Trophoblast cell (in vitro differentiated cells and primary cell): Measurements from ENCODE around the gene XYLT1.

Experiments
- DNase-seq, 2 donors: peaks; one replicate each; pipeline ENCODE4 v3.0.0-alpha.2; 2016
- H2AFZ ChIP-seq: 2 replicates; pipeline ENCODE4 v1.6.1; 2013; ENCODE audit warnings: low read length, moderate library complexity, mild to moderate bottlenecking; ENCODE audit not compliant: insufficient read depth, poor library complexity
- H2AK5ac ChIP-seq: 2 replicates; pipeline ENCODE4 v1.6.1; 2013; ENCODE audit warnings: mild to moderate bottlenecking, low read length
- H2BK120ac ChIP-seq: 2 replicates; pipeline ENCODE4 v1.6.1; 2013; ENCODE audit warnings: low read length, mild to moderate bottlenecking, moderate library complexity; ENCODE audit not compliant: insufficient read depth, poor library complexity
- H2BK12ac ChIP-seq: 2 replicates; pipeline ENCODE4 v1.6.1; 2013; ENCODE audit warnings: mild to moderate bottlenecking, low read length, moderate library complexity
- H2BK5ac ChIP-seq: 2 replicates; pipeline ENCODE4 v1.6.1; 2013; ENCODE audit warnings: low read length, low read depth, moderate library complexity, mild to moderate bottlenecking; ENCODE audit not compliant: poor library complexity
- H3K14ac ChIP-seq: 2 replicates; pipeline ENCODE4 v1.6.1; 2013; ENCODE audit warnings: mild to moderate bottlenecking, low read length
- H3K18ac ChIP-seq: 2 replicates; pipeline ENCODE4 v1.6.1; 2013; ENCODE audit warnings: mild to moderate bottlenecking, low read length
- H3K23ac ChIP-seq: 2 replicates; pipeline ENCODE4 v1.6.1; 2013; ENCODE audit warnings: low read length
- H3K27ac ChIP-seq: 2 replicates; pipeline ENCODE4 v1.5.1; 2013; ENCODE audit warnings: low read depth, mild to moderate bottlenecking, inconsistent platforms, low read length, moderate library complexity
- H3K27me3 ChIP-seq: 2 replicates; pipeline ENCODE4 v1.6.1; 2013; ENCODE audit warnings: inconsistent platforms, mild to moderate bottlenecking, low read length, moderate library complexity; ENCODE audit not compliant: insufficient read depth
- H3K36me3 ChIP-seq, 2 experiments: 1 replicate in 1 of 2; 2 replicates in 1 of 2; pipeline ENCODE4 v1.6.1; 2013; ENCODE audit warnings: low read length in 2 of 2, mild to moderate bottlenecking in 2 of 2, moderate library complexity in 1 of 2; ENCODE audit not compliant: insufficient read depth in 2 of 2, control insufficient read depth in 1 of 2
- H3K4ac ChIP-seq: 2 replicates; pipeline ENCODE4 v1.6.1; 2013; ENCODE audit warnings: low read depth, mild to moderate bottlenecking, low read length, moderate library complexity
- H3K4me1 ChIP-seq, 2 experiments: 1 replicate in 1 of 2; 2 replicates in 1 of 2; pipeline ENCODE4 v1.6.1; 2013; ENCODE audit warnings: low read length in 2 of 2, mild to moderate bottlenecking in 2 of 2, moderate library complexity in 1 of 2; ENCODE audit not compliant: insufficient read depth in 2 of 2, control insufficient read depth in 1 of 2
- H3K4me2 ChIP-seq: 2 replicates; pipeline ENCODE4 v1.6.1; 2013; ENCODE audit warnings: inconsistent platforms, mild to moderate bottlenecking, low read length, moderate library complexity
- H3K4me3 ChIP-seq: 2 replicates; pipeline ENCODE4 v1.5.1; 2013; ENCODE audit warnings: mild to moderate bottlenecking, low read depth, low read length, inconsistent platforms
- H3K79me1 ChIP-seq: one replicate; pipeline ENCODE4 v1.6.1; 2013; ENCODE audit warnings: low read length
- H3K79me2 ChIP-seq: 2 replicates; pipeline ENCODE4 v1.6.1; 2013; ENCODE audit warnings: low read length, mild to moderate bottlenecking; ENCODE audit not compliant: control insufficient read depth, insufficient read depth, poor library complexity
- H3K9ac ChIP-seq: 2 replicates; pipeline ENCODE4 v1.6.1; 2013; ENCODE audit warnings: mild to moderate bottlenecking, low read length
- H3K9me3 ChIP-seq: 2 replicates; pipeline ENCODE4 v1.6.1; 2013; ENCODE audit warnings: low read depth, mild to moderate bottlenecking, control low read depth, inconsistent platforms, low read length; ENCODE audit not compliant: insufficient read depth
- H4K12ac ChIP-seq: 2 replicates; pipeline ENCODE4 v1.6.1; 2013; ENCODE audit warnings: low read depth, mild to moderate bottlenecking, low read length, moderate library complexity
- H4K8ac ChIP-seq: 2 replicates; pipeline ENCODE4 v1.6.1; 2013; ENCODE audit warnings: low read depth, mild to moderate bottlenecking, low read length, moderate library complexity
- H4K91ac ChIP-seq: one replicate; pipeline ENCODE4 v1.6.1; 2013; ENCODE audit warnings: low read depth, mild to moderate bottlenecking, low read length, moderate library complexity
- WGBS: extraction: QIAGEN DNeasy Blood & Tissue Kit; methylation state at CpG from one replicate; pipeline ENCODE4 v1.1.7; 2013; ENCODE audit warnings: missing lambda C conversion rate; ENCODE audit not compliant: insufficient read length, insufficient coverage; ENCODE audit errors: extremely low coverage; 5-methylcytosine and 5-hydroxymethylcytosine counted together

The XYLT1 gene

DNA sequence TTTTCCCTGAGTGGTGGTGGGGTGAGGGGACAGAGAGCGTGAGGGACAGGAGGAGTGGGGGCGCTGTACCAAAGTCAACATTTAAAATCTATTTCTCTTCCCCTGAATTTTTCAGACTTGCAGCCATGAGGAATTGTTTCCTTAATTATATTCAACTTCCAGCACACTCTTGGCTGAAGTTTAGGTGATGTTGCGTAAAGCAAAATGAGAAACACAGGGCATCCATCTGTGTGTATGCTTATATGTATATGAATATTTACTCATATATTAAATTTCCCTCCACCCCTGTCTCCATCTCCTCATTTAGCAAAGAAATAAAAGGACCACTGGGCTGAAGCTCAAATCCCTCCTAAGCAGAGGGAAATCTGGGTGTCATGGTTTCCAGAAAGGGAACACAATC lies 218.1 kb downstream of the XYLT1 start:
- no peak overlapping the region for H2BK120ac ChIP-seq
- no peak overlapping the region for H3K4me2 ChIP-seq
- no peak overlapping the region for H3K4ac ChIP-seq
- no peak overlapping the region for H3K27ac ChIP-seq
- no peaks in the 10 kb centered on the region for H3K9me3 ChIP-seq
- H3K4me3 ChIP-seq: no peak overlapping the region
- no peaks in the 10 kb centered on the region for H3K4me1 ChIP-seq
- H2BK12ac ChIP-seq: no peak overlapping the region
- no peaks in the 10 kb centered on the region for H3K36me3 ChIP-seq
- H4K91ac ChIP-seq: no peak overlapping the region
- H3K14ac ChIP-seq: no peak overlapping the region
- H3K18ac ChIP-seq: no peak overlapping the region
- no peaks in the 10 kb centered on the region for H3K27me3 ChIP-seq
- no CpG with 5 or more reads among the region's 3 CpGs for WGBS
- no peaks in the 10 kb centered on the region for H3K79me1 ChIP-seq
- no peak for DNase-seq
- H2AK5ac ChIP-seq: no peak overlapping the region
- H3K79me2 ChIP-seq: no peaks in the 10 kb centered on the region
- no peak overlapping the region for H4K8ac ChIP-seq
- H3K9ac ChIP-seq: no peak overlapping the region
- H2AFZ ChIP-seq: no peak overlapping the region
- no peak overlapping the region for H3K23ac ChIP-seq
- H2BK5ac ChIP-seq: no peak overlapping the region
- H4K12ac ChIP-seq: no peak overlapping the region

- no peaks in the 10 kb centered on the region for H3K79me2 ChIP-seq
- no CpG with 5 or more reads among the region's 7 CpGs for WGBS
- H3K4ac ChIP-seq: no peak overlapping the region
- no peaks in the 10 kb centered on the region for H3K79me1 ChIP-seq
- H3K4me2 ChIP-seq: no peak overlapping the region
- H3K4me3 ChIP-seq: no peak overlapping the region
- no peak overlapping the region for H3K14ac ChIP-seq
- H2AK5ac ChIP-seq: no peak overlapping the region
- no peak overlapping the region for H2AFZ ChIP-seq
- no peak overlapping the region for H3K18ac ChIP-seq
- H3K36me3 ChIP-seq: no peaks in the 10 kb centered on the region
- no peak overlapping the region for H4K12ac ChIP-seq
- no peak overlapping the region for H2BK120ac ChIP-seq
- no peak overlapping the region for H2BK5ac ChIP-seq
- no peaks in the 10 kb centered on the region for H3K9me3 ChIP-seq
- no peak overlapping the region for H3K23ac ChIP-seq
- no peaks in the 10 kb centered on the region for H3K4me1 ChIP-seq
- H2BK12ac ChIP-seq: no peak overlapping the region
- DNase-seq: no peak
- H4K91ac ChIP-seq: no peak overlapping the region
- H3K27me3 ChIP-seq: no peaks in the 10 kb centered on the region
- H3K27ac ChIP-seq: no peak overlapping the region
- no peak overlapping the region for H4K8ac ChIP-seq
- no peak overlapping the region for H3K9ac ChIP-seq
Measured at GRCh38 chr16:17252064-17252463, 218.7 kb downstream of the XYLT1 start.

DNA sequence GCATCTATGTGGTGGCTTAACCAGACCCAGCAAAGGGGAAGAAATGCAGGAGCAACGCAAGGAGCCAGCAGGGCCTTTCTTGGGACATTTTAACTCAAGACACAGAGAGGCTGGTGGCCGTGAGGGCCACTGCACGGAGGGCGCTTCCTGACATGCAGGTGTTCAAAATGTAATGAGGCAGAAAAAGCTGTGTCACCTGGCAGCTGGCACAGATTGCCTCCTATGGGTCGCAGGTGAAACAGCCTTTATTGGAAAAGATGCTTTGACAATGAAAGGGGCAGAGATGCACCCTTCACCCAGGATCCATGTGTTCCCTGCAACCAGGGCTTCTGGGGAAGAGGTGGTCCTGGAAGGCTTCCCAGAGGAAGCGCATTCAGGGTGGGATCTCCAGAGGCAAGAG lies 219.3 kb downstream of the XYLT1 start:
- Histone ChIP-seq H2BK12ac (no peak overlapping the region), H4K8ac (no peak overlapping the region), H3K18ac (no peak overlapping the region), H3K36me3 (no peaks in the 10 kb centered on the region), H3K79me2 (no peaks in the 10 kb centered on the region), H2BK120ac (no peak overlapping the region), H3K27me3 (no peaks in the 10 kb centered on the region), H3K4me3 (no peak overlapping the region), H3K4me2 (no peak overlapping the region), H3K23ac (no peak overlapping the region), H4K91ac (no peak overlapping the region), H3K4ac (no peak overlapping the region), H3K4me1 (no peaks in the 10 kb centered on the region), H4K12ac (no peak overlapping the region), H3K9me3 (no peaks in the 10 kb centered on the region), H2BK5ac (no peak overlapping the region), H3K27ac (no peak overlapping the region), H3K9ac (no peak overlapping the region), H2AFZ (no peak overlapping the region), H2AK5ac (no peak overlapping the region), H3K14ac (no peak overlapping the region), H3K79me1 (no peaks in the 10 kb centered on the region)
- no CpG with 5 or more reads among the region's 6 CpGs for WGBS
- no peak for DNase-seq

GRCh38 chr16:17246974-17247732 lies 223.6 kb downstream of the XYLT1 start:
- no peak overlapping the region for H2BK5ac ChIP-seq
- H2BK12ac ChIP-seq: no peak overlapping the region
- DNase-seq: no peak
- no peaks in the 10 kb centered on the region for H3K4me1 ChIP-seq
- H3K18ac ChIP-seq: no peak overlapping the region
- no peak overlapping the region for H3K4me3 ChIP-seq
- no peak overlapping the region for H3K4ac ChIP-seq
- no peak overlapping the region for H3K27ac ChIP-seq
- H4K91ac ChIP-seq: no peak overlapping the region
- H2AK5ac ChIP-seq: no peak overlapping the region
- no CpG with 5 or more reads among the region's 10 CpGs for WGBS
- no peaks in the 10 kb centered on the region for H3K79me2 ChIP-seq
- H3K9ac ChIP-seq: no peak overlapping the region
- H3K23ac ChIP-seq: no peak overlapping the region
- H3K9me3 ChIP-seq: no peaks in the 10 kb centered on the region
- no peaks in the 10 kb centered on the region for H3K27me3 ChIP-seq
- H3K4me2 ChIP-seq: no peak overlapping the region
- H2BK120ac ChIP-seq: no peak overlapping the region
- H4K8ac ChIP-seq: no peak overlapping the region
- H3K14ac ChIP-seq: no peak overlapping the region
- H2AFZ ChIP-seq: no peak overlapping the region
- H3K36me3 ChIP-seq: no peaks in the 10 kb centered on the region
- H3K79me1 ChIP-seq: no peaks in the 10 kb centered on the region
- H4K12ac ChIP-seq: no peak overlapping the region
